AG20443 (cell line): Measurements from ENCODE around the gene COL15A1.
A peak's percentile ranks its signal among the peaks of the same experiment; 100 is the strongest.

Experiments
- DNase-seq: peaks from one replicate; pipeline ENCODE4 v3.0.0; 2012; ENCODE audit warnings: low spot score, mixed read lengths

COL15A1 gene

DNA sequence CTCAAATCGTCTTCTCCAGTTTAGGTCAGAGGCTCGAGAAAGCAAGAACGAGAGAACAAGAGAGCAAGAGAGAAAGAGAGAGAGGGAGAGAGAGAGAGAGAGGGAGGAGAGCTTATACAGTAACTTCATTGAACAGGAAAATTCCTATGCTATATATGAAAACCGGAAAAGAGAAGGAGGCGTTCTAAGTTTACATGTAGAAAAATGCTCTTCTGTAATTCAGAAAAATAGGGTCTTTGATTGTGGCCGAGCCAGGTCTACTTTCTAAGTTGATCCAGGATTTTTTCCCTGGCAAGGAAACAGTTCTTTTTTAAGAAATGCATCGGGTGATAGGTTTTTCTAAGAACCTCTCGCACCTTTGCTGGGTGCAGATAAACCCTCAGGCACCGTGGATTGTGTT, 29.5 kb downstream of the COL15A1 start:
- no peak for DNase-seq

DNA sequence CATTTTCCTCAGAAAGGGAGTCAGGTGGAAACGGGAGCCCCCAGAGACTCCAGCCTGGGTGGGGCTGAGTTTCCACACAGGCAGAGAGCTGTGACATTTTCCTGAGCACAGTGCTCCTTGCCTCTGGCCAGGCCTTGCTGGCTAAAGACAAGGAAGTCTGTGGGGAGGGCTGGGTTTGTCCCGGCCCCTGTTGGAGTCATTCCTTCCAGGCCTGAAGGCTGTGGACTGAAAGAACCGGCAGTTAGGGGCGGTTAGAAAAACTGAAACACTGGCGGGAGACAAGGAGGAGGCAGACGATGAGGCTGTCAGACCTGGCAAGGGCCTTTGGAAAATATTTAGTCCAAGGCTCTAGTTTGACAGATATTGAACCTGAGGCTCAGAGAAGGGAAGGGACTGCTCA, 29.9 kb downstream of the COL15A1 start:
- no peak for DNase-seq

DNA sequence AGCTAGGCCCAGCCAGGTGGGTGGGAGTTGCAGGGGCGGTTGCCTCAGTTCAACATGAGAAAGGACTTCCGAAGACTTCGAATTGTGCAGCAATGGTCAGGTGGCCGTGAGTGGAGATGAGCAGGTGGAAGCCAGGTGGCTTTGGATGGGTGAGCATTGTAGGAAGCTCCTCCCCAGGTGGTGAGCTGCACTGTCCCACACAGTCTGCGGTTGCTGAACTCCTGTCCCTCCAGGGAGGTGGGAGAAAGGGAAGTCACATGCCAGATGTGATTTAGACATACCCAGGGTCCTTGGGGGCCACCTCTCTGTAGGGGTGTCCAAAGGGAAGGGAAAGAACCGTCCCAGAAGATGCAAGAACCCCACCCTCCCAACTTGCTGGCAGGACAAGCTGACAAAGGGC, 30.4 kb downstream of the COL15A1 start:
- no peak for DNase-seq

DNA sequence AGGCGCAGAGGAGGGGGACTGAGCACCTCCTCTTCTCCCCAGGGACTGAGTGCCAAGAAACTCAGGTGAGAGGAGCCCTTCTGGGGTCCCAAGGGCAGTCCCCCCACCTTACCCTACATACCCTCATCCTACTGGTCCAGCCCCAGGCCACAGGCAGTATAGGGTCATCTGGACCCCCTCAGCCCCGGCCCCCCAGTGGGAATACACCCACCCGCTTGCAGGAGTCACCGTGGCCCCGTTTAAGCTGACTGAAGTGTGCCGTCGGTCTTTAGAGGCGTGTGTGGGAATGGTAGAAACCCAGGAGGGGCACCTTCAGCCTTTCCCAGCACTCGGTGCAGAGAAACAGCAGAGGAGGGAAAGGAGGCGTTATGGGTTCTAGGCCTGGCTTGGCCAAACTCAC, 30.8 kb downstream of the COL15A1 start:
- DNase-seq = no peak

DNA sequence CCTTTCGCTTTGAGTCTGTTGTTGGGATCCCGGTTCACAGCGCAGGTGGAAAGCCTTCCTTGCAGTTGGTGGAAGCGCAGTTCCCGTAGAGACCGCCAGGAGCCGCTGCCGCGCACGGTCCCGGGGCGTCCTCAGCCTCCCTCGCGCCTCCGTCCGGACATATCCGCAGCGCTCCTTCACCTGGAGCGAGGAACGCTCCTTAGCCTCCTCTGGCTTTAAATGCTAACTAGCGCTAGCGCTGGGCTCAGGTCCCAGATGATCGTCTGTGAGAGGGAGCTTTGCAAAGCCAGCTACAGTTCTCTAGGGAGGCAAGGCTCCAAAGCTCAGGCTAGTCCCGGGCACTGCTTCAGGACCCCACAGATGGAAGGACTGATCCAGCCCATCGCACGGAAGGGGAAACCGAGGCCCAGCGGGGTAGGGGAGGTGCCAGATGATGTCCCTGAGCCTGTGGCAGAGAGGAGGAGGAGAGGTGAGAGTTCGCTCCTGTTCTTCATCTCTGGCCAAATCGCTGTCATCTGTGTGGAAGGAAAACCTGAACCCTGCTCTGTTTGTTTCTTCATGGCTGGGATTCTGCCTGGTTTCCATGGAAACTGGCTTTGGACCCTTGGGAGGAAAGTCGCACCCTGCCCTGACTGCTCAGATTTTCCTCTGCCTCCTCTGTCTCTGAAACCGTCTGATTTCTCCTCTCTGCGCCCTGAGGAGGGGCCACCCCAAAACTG, 31.4 kb downstream of the COL15A1 start:
- peak; percentile 89 for DNase-seq

DNA sequence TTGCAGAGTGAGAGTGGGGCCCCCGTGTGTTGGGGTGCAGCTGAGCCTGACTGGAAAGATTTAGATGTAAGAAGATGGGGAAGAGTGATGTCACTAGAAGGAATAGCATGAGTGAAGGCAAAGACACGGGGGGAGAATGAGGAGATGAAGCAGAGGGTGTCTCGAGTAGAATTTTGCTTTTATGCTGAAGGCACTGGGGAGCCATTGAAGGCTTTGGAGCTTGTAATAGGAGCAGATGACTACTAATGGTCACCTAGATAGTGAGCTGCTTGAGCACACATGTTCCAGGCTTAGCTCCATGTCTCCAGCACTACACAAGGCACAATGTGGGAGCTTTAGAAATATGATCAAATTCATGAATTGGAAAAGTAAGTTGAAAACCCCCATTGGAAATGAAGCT, 32.1 kb downstream of the COL15A1 start:
- no peak for DNase-seq

DNA sequence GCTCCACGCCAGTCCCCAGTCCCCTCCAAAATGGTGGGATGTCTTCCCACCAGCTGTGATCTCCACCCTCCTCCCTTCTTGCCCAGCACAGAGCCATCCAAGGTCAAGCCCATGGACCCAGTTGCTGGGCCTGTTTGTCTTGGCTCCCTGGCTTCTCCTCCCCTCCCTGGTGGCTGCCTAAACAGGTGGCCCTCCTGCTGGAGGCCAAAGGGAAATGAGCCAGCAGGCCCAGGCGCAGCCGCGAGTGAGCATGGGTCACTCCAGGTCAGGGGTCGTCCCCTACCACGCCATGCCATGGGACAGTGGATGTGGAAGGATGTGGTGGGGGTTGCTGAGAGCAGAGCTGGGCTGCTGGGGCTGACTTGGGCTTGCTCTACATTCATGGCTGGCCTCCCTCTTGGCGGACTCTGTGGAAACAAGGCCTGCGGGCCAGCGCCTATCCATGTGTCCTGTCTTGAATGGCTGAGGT, 33.6 kb downstream of the COL15A1 start:
- DNase-seq = no peak

DNA sequence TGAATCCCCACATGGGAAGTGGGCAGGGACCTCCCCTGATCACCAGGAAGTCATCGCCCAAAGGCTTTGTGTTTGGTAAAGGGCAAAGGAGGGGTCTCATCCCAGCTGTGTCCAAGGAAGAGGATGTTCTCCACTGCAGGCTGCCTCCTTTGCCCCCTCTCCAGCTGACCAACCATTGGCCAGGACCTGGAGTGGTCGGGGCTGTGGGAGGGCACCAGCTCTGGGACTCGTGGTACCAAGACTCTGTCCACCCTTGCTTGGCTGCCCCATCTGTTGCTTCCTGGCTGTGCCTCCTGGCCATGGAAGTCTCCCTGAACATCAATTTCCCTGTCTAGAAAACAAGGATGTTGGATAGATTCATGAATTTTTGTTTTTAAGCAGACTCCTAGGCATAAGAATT, 34.1 kb downstream of the COL15A1 start:
- DNase-seq = no peak

DNA sequence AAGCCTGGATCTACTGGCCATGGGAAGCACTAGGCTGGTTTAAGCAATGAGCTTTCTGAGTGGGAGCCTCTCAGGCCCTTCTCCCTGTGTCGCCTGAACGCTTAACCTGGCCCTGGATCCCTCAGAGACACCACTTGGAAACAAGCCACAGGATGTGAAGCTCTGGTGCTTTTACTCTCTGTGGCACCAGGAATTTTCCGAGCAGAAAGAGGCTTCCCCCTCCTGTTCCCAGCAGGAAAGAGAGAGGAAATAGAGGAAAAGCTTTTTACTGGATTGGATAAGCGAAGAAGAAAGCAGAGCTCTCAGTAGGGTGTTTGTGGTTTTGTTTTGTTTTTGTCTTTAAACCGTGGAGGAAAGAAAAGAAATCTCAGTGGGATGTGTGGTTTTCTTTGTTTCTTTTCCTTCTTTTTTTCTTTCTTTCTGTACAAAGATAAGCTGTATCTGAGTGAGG, 34.5 kb downstream of the COL15A1 start:
- DNase-seq = no peak

DNA sequence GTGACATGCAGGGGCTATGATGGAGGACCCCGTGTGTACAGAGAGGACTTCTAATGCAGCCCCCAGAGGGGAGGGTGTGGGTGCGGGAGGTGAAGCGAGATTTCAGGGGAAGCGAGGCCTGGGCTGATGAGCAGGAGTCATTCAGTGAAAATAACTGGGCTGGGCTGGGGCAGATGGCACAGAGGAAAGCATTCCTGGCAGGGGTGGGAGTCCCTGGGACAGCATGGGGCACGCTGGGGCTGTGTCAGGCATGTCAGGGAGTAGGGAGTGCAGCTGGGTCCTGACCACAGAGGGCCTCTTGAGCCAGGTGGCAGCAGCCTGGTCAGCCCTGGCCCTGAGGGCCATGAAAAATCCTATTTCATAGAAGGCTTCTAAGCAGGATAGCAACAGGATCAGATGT, 36.6 kb downstream of the COL15A1 start:
- DNase-seq = no peak

DNA sequence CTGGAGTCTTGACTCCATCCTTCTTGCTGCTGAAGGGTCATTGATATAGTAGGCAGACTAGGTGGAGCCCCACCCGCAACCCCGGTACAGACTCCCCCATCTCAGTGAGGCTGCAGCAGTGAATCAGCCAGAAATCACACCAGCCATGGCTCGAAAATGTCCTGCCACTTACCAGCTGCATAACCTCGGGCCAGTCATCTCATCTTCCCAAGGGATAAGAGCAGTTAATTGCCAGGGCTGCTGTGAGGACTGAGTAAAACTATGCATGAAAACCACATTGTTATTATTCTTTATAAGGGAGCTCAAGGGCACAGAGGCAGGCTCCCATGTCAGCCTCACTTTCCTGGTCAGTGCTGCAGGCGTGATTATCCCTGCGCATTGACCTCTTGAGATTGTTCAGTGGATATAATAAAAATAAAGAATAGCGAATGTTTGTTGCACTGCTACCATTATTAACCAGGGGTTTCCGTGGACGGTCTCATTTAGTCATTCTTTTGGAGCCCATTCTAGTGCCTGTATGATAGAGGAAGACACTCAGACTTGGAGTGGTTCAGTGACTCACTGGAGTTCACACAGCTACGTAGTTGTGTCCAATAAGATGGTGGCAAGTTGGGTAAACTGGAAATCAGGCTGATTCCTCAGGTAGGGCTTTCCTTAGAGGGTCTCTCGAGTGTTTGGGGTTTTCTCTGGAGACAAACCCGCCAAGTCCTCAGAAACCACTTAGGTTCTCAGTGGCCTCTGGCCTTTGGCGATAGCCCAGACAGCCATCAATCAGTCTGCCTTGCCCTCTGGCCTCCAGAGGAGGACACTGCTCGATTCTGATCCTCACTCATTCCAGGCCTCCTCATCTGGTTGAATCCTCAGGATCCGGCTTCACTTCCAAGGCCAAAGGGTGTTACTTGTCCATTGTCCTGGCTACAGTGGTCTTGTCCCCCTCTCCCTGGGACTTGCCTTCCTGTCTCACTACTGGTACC, 39.9 kb downstream of the COL15A1 start:
- peak; percentile 74 for DNase-seq

DNA sequence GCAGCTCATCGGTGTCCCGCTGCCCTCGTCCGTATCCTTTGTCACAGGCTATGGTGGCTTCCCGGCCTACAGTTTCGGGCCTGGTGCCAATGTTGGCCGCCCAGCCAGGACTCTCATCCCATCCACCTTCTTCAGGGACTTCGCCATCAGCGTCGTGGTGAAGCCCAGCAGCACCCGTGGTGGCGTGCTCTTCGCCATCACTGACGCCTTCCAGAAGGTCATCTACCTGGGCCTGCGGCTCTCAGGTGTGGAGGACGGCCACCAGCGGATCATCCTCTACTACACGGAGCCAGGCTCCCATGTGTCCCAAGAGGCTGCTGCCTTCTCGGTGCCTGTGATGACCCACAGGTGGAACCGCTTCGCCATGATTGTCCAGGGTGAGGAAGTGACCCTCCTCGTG, 41.9 kb downstream of the COL15A1 start:
- DNase-seq = no peak

DNA sequence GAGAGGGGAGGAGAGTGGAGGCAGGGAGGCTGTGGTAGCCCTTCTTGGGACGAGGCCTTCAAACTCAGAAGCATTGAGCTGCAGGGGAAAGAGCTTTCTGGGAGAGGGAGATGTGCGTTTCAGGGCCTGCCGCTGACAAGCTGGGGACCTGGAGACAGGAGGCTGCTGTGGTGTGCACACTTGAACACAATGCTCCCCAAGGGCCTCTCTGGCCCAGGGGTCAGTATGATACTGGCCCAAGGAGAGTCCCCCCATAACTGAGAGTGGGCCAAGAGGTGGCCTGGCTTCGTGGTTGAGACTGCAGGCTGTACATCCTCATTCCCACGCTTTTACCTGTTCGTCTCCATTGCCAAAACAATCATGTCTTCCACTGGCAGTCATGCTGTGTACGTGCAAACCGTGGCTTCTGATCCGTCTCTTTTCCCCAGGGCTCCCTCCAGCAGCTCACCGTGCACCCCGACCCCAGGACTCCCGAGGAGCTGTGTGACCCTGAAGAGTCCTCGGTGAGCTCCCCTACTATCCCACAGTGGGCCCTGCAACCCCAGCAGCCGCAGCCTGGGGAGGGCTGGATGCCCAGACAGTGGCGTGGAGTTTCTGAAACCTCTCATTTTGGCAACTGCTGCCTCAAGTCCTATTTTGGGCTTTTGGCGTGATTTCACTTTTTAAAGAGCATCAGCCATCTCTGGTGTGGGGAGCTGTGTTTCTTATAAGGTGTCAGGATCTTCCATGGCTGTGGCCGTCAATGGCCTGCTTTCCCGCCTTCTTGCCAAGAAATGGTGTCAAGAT, 43.4 kb downstream of the COL15A1 start:
- no peak for DNase-seq

DNA sequence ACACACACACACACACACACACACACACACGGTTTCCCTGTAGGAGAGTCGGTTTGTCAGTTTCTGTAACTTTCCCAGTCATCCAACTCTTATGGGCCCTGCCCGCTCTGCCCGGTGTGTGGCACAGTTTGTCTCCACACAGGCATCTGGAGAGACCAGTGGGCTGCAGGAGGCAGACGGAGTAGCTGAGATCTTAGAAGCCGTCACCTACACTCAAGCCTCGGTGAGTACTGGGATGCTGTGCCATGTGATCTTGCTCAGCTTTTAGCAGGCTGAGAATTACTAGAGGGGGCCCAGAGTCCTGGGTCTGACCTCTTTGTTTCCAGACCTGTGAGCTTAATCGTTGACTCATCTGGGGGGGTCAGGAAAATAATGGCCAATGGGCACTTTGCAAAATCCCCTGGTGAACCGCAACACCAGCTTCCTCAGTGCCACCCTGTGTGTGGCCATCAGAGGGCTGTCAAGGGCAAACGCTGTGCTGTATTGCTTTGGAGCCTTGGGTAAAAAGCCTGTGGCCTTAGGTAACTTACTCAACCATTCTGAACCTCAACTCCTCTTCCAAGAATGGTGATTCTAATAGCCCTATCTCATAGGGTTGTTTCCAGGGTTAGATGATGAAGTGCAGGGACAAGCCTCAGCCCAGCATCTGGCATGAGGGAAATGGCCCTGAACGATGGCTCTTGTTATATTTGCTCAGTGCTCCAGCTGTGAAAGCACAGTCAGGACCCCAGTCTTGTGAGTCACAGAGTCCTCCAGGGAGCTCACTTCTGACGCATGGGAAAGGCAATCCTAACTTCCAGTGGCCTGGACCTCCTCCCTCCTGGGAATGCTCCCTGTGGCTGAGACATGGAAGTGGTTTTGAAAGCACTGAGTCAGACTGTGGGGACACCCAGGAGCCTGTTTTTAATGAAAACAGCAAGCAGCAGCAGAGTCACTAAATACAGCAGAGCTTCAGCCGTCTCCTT, 45.6 kb downstream of the COL15A1 start:
- DNase-seq = peak; percentile 95

DNA sequence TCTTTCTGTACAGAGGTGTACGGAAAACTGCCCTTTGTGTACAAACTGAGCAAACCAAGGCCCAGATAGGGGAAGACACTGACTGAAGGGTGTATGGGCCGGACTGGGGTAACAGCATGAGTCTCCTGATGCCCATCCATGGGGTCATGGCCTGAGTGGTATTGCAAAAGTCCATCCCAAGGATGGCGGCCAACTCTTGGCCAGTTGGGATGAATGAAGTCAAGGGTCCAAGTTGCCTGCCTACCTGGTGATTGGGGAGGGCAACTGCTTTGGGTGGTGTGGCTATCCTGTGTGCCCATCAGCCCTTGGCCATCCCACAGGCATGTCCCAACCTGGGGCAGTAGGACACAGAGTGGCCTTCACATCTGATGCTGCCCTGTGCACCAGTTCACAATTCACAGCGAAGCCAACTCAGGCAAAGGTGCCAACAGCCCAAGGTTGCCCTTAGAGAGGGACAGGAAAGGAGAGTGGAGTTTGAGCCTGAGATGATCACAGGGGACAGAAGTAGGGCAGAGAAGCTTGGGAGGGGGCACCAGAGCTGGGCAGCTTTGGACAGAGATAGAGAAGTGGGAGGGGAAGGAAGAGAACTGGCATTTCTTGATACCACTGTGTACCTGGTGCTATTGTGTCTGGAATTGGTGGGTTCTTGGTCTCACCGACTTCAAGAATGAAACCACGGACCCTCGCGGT, 46.6 kb downstream of the COL15A1 start:
- DNase-seq = no peak

DNA sequence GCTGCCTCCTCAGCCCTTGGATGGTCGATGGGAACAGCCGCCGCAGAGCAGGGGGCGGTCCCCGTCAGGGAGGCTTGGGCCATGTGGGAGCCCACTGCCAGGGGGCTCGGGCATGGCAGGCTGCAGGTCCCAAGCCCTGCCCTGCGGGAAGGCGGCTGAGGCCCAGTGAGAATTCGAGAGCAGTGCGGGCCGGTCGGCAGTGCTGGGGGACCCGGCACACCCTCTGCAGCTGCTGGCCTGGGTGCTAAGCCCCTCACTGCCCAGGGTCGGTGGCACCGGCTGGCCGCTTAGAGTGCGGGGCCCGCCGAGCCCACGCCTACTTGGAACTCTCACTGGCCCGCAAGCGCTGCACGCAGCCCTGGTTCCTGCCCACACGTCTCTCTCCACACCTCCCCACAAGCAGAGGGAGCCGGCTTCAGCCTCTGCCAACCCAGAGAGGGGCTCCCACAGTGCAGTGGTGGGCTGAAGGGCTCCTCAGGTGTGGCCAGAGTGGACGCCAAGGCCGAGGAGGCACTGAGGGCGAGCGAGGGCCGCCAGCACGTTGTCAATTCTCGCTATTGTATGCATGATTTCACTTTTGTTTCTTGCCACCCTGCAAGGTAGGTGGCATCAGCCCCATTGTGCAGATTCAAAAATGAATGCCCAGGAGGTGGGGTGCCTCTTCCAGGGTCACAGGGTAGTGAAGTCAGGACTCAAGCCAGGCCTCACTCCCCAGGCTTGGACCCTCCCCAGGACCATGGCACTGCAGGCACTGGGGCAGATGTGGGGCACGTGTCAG, 48.6 kb downstream of the COL15A1 start:
- no peak for DNase-seq

DNA sequence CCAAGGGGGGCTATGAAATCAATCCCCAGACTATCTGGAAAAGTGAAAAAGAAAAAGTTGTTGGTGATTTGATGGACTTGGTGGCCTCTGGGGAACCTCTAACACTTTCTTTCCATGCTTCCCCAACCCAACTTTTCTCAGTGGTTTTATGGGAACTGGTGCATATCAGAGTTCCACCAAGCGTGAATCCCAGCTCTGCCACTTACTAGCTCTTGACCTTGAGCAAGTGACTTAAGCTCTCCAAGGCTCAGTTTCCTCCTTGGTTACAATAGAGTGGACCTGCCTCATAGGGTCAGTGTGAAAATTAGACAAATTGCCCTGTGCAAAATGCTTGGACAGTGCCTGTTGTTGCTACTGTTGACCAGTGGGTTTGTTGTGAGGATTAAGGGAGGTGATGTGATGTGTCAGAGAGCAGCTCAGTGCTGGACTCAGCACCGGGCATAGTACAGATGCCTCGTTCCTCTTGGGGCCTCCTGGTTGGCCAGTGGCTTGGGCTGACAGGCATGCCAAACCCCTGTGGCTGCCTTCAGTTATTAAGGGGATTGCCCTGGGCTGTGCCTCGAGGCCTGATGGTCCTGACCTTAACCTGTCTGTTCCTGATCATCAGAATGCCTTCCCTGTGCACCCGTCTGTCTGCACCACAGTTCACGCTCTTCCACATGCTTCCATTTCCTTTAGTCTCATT, 49.3 kb downstream of the COL15A1 start:
- no peak for DNase-seq

DNA sequence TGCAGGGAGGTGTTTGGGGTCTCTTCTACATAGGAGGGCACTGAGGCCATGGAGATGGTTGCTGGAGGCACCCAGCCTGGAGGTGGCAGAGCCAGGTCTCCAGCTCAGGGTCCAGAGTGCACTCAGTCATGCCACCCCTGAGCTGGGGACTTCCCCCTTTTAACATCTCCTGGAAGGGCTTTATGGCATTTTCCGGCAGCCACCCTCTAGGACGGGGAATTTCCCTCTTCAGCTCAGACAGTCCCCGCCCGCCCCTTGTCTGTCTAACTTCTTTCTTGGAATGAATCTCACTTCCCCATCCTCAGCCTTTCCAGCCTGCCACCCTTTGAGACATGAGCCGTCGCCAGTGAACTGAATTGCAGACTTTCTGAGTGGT, 49.9 kb downstream of the COL15A1 start:
- DNase-seq = no peak
